Limb (tissue), 2 donors: ENCODE data around the gene ZNF429.
A peak's percentile ranks its signal among the peaks of the same experiment; 100 is the strongest.
"Not testable (repeated sequence)": the region's sequence is repeated elsewhere in the genome, so short reads cannot be mapped to it uniquely, and the experiment has no call there.

Experiments
- DNase-seq, 2 donors: peaks; one replicate each; pipeline ENCODE4 v3.0.0-alpha.2; 2016; ENCODE audit errors: extremely low spot score in 2 of 2

The ZNF429 gene

DNA sequence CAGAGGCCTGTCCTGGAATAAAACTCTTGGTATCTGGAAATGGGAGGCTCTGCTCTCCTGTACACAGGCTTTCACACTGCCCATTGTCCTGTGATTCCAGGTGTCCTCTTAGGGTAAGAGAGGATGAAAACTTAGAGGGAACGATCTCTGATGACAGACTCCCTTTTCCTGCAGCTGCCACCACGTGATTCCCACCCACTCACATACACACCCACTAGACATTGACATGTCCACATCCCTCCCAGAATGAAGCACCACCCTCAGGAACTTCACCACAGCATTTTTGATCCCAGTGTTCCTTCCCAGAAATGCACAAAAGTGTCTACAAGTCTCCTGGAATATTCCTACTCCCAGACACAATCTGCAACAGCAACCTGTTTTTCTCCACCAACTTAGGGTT lies 8.2 kb downstream of the ZNF429 start:
- DNase-seq: no peak

DNA sequence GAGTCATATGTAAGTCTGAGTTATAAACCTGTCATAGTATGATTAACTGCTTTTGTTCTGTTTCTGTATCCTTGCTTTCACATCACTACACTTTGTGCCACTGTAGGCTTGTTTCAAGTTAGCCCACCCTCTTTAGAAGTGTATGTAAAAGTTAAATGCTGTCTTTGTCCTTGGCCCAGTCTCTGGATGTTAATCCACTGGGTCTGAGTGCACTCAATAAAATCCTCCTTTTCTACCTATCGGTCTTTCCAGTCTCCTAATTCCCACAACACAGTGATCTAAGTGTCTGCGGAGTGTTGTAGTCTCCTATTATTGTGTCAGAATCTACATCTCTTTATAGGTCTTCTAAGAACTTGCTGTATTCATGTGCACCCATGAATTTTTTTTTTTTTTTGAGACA lies 14.1 kb downstream of the ZNF429 start:
- no peak for DNase-seq

DNA sequence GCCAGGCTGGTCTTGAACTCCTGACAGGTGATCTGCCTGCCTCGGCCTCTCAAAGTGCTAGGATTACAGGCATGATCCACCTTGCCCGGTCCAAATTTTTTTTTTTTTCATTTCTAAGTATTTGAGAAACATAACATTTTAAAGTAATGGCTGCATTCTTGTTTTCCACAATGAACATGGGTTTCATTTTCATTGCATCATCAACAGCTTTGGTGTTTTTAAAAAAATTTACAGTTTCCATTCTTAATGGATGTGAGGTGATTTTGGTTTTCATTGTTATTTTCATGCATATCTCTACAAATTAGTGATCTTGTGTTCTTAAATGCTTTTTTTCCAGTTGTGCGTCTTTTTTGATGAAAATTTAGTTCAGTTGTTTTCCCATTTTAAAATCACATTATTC lies 27.5 kb downstream of the ZNF429 start:
- no peak for DNase-seq

DNA sequence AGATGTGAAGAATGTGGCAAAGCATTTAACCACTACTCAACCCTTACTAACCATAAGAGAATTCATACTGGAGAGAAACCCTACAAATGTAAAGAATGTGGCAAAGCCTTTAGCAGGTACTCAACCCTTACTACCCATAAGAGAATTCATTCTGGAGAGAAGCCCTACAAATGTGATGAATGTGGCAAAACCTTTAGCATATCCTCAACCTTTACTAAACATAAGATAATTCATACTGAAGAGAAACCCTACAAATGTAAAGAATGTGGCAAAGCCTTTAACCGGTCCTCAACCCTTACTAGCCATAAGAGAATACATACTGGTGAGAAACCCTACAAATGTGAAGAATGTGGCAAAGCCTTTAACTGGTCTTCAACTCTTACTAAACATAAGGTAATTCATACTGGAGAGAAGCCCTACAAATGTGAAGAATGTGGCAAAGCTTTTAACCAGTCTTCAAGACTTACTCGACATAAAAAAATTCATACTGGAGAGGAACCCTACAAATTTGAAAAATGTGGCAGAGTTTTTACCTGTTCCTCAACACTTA lies 31.4 kb downstream of the ZNF429 start:
- not testable (repeated sequence) for DNase-seq

DNA sequence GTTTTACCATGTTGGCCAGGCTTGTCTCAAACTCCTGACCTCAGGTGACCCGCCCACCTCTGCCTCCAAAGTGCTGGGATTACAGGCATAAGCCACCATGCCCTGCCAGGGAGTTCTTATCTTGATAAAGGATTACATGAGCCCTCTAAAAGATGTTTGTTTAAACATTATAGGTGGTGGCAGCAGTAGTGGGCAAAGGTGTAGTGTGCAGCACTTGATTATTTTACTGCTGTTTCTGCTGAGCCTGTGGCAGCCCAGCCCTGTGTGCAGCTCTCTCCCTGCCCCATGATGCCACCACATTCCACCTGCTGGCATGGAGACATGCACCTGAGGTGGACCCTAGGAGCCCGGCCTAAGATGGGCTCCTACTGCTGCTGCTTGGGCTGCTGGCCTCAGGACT lies 54.0 kb downstream of the ZNF429 start:
- no peak for DNase-seq

- no peak for DNase-seq
Observed at GRCh38 chr19:21564406-21564805, 59.0 kb downstream of the ZNF429 start.

DNA sequence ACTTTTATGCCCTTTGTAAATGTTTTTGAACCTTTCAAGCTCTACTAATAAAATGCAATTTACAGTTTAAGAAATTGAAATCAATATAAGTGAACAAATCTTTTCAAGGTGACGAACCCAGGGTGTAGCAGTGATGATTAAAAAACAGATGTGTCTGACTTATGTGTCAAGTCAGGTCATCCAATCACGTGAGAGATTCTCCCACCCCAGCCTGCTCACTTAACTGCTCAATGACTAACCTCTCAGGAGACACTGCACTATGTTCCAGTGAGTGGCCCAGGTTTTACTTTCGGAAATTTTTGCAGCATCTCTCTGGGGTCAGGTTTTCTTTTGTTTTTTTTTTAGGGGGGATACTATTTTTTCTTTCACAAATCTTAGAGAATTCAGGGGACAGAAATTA lies 60.7 kb downstream of the ZNF429 start:
- no peak for DNase-seq

GRCh38 chr19:21567806-21568205 lies 62.4 kb downstream of the ZNF429 start:
- DNase-seq: not testable (repeated sequence)

GRCh38 chr19:21568816-21569493 lies 63.6 kb downstream of the ZNF429 start:
- DNase-seq: peak; percentile 54 to 70

- no peak for DNase-seq
Observed at GRCh38 chr19:21569494-21569865, 64.1 kb downstream of the ZNF429 start.

DNA sequence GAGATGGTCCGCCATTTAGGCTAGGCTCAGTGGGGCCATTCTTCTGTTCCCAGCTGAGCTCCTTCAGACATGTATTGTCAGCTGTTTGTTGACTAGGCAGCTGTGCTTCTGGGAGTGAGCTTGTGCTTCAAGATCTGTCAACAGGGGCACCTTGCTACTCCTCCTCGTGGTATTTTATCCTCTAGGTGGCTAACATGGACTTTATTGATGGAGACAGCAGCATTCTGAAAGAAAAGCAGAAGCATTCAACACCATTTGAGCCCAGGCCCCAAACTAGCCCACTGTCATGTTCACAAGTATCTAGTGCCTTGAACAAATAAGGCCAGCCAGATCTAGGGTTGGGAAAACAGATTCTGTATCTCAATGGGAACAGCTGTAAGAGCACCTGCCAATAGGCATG lies 65.9 kb downstream of the ZNF429 start:
- DNase-seq: no peak

GRCh38 chr19:21574607-21575006 lies 69.2 kb downstream of the ZNF429 start:
- no peak for DNase-seq

GRCh38 chr19:21576481-21576880 lies 71.1 kb downstream of the ZNF429 start:
- DNase-seq: no peak

DNA sequence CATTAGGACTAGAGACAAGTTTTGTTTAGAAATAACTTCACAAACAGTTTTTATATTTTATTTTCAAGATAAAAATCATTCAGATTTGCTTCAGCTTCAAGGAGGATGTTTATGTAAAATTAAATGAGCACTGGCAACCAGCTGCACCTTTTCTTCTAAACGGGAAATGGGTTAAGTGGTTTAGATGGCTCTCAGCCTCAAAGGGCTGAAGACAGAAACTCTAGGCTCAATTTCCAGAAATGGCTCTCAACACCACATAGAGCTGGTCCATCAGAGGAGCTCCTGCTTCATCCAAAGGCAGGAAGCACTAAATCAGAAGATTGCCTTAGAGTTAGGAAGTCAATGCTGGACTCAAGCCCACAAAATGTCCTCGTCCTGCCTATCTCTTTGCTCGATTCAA lies 74.7 kb downstream of the ZNF429 start:
- DNase-seq: no peak

- DNase-seq: no peak
Observed at GRCh38 chr19:21580818-21581217, 75.4 kb downstream of the ZNF429 start.

DNA sequence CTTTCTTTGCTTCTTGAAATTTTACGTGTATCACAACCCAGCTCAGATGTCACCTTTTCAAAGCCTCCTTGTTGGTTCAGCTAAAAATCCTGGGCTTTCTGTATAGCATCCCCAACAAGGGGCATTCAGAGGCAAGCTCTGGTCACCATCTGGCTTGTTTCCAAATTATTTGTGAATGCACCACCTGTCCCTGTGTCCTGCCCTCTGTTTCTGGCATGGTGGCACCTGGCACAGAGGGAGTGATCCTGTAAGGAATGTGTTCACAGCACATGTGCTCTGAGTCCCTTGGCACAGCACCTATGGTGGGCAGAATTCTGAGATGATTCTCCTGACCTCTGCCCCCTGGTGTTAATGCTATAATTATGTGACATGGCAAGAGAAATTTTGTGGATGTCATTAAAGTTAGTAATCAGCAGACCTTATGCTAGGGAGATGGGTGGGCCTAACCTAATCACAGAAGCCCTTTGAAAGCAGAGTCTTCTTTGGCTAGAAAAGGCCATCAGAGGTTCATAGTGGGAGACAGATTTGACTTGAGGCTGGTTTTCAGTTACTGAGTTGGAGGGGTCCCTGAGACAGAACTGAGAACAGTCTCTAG lies 76.3 kb downstream of the ZNF429 start:
- DNase-seq: no peak

DNA sequence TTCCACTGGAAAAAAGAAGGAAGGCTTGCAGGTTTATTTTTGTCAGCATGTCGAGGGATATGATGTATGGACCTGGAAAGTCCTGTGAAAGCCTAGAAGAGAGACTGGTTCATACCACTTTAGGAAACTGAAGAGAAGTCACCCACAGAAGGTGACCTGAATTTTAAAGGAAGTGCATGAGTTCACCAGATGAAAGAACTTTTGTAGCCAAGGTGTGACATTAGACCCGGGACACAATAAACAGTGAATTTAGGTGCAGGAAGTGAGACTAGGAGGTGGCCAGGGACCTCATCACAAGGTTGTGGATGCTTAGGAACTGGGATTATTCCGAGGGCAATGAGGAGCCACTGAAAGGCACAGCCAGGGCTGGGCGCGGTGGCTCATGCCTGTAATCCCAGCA lies 79.1 kb downstream of the ZNF429 start:
- DNase-seq: no peak

- DNase-seq: no peak
Observed at GRCh38 chr19:21585281-21585890, 80.0 kb downstream of the ZNF429 start.

GRCh38 chr19:21586311-21587116 lies 81.1 kb downstream of the ZNF429 start:
- peak in 1 of 2 donors; percentile 39 for DNase-seq

DNA sequence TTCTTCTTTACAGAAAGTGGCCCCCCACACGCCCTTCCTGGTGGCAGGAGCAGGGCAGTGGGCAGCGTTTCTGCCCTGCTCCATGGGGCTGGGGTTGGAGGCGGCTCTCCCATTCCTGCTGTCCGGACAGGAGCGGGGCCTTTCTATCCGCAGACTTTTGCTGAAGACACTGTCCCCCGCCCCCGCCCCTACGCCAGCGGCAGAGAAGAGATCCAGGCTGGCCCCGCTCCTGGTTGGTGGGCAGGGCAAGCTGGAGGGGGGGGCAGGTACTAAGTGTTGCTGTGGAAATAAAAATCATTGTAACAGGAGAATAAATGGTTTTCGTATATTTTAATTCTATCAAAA lies 81.7 kb downstream of the ZNF429 start:
- no peak for DNase-seq

DNA sequence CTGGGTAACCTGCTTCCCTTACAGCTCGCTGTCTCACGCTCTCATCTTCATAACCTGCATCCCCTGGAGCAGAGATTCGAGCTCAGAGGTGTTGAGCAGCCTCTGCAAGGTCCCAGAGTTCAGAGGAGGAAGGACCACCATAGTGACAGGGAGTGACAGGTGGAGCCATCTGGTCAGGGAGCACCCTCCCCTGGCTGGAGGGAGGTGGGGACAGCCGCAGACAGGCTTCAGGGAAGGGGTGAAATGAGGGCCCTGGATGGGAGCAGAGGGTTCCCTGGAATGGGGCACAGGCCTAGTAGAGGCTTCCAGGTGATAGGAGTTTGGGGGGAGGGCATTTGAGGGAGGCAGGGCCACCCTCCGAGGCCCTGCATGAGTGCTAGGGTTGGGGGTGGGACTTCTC lies 82.1 kb downstream of the ZNF429 start:
- DNase-seq: no peak

DNA sequence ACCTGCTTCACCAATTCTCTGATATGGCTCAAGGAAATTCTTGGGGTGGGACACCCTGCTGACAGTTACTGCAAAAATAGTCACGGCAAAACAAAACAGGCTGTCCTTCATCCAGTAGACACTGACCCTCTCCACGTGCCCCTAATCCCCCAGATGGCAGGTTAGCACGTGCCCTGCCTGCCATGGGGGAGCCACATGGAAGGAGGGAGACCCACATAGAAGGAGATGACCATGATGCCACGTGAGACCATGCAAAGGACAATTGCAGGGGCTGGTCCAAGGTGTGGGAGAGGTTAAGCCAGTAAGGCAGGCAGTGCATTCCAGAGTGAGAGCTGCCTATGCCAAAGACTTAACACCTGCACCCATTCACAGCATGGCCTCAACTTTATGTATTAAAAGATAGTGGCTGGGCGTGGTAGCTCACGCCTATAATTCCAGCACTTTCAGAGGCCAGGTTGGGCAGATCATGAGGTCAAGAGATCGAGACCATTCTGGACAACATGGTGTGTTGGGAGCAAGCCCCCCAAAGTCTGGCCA lies 82.7 kb downstream of the ZNF429 start:
- no peak for DNase-seq
